Chondrocyte (in vitro differentiated cells): ENCODE measurements around the gene AP2S1. TPM values are rescaled to one million over a fixed set of nuclear protein-coding genes. Genes with fewer than 3 reads are reported as not detected.
"Not testable (repeated sequence)": the region's sequence is repeated elsewhere in the genome, so short reads cannot be mapped to it uniquely, and the experiment has no call there.

Source experiments
- DNase-seq: peaks from one replicate; pipeline ENCODE4 v3.0.0; 2021; ENCODE audit warnings: mixed read lengths, low spot score
- H3K27ac Mint-ChIP-seq: one replicate; pipeline ENCODE4 v1.8.0; 2021; ENCODE audit warnings: mild to moderate bottlenecking, moderate library complexity, mixed read lengths; ENCODE audit not compliant: unreplicated experiment
- H3K27me3 Mint-ChIP-seq: 2 replicates; pipeline ENCODE4 v1.8.0; 2021; ENCODE audit warnings: low read depth, mixed read lengths
- H3K36me3 Mint-ChIP-seq: 2 replicates; pipeline ENCODE4 v1.8.0; 2021; ENCODE audit warnings: low read depth, mixed read lengths
- H3K4me1 Mint-ChIP-seq: 2 replicates; pipeline ENCODE4 v1.8.0; 2021; ENCODE audit warnings: low read depth, mild to moderate bottlenecking, mixed read lengths
- H3K4me3 Mint-ChIP-seq: one replicate; pipeline ENCODE4 v1.8.0; 2021; ENCODE audit warnings: mild to moderate bottlenecking, moderate library complexity, mixed read lengths; ENCODE audit not compliant: unreplicated experiment
- H3K9me3 Mint-ChIP-seq: 2 replicates; pipeline ENCODE4 v1.8.0; 2021; ENCODE audit warnings: low read depth, mixed read lengths
- total RNA-seq: library from RNA; stranded (reverse); gene quantifications from 3 replicates; pipeline ENCODE4 v1.2.1, GENCODE V29; 2021
- TF ChIP-seq, protein P1 (sequence below): fragments of 200-600 bp; sonication (generic); IDR thresholded peaks from 2 replicates; pipeline ENCODE4 v1.5.0; 2021; ENCODE audit warnings: antibody characterized with exemption, mild to moderate bottlenecking, moderate library complexity

Gene AP2S1
- total RNA-seq, 1 donor from 2014 or later, result 189 TPM

DNA sequence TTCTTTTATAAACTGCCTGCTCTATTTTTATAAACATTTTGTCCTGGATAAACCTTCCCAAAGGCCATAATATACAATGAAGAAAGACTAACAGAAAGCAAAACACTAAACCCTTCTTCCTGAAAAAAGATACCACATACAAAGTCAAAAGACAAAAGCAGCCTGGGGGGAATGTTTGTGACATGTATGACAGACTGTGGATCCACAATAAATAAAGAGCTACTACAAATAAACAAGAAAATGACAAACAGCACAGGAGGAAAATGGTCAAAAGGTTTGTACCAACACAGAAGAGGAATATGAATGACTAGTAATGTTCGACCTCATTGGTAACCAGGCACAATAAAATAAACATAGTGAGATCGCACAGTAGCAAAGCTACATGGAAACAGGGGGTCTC lies 19.8 kb downstream of the AP2S1 start:
- Mint-ChIP-seq H3K27me3 (no peaks in the 10 kb centered on the region), H3K4me3 (no peak overlapping the region), H3K9me3 (no peaks in the 10 kb centered on the region), H3K4me1 (peaks cover 11% of the 10 kb centered on the region), H3K36me3 (no peaks in the 10 kb centered on the region), H3K27ac (no peak overlapping the region)
- TF ChIP-seq, protein P1, sequence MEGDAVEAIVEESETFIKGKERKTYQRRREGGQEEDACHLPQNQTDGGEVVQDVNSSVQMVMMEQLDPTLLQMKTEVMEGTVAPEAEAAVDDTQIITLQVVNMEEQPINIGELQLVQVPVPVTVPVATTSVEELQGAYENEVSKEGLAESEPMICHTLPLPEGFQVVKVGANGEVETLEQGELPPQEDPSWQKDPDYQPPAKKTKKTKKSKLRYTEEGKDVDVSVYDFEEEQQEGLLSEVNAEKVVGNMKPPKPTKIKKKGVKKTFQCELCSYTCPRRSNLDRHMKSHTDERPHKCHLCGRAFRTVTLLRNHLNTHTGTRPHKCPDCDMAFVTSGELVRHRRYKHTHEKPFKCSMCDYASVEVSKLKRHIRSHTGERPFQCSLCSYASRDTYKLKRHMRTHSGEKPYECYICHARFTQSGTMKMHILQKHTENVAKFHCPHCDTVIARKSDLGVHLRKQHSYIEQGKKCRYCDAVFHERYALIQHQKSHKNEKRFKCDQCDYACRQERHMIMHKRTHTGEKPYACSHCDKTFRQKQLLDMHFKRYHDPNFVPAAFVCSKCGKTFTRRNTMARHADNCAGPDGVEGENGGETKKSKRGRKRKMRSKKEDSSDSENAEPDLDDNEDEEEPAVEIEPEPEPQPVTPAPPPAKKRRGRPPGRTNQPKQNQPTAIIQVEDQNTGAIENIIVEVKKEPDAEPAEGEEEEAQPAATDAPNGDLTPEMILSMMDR, result no peak
- DNase-seq, result no peak

DNA sequence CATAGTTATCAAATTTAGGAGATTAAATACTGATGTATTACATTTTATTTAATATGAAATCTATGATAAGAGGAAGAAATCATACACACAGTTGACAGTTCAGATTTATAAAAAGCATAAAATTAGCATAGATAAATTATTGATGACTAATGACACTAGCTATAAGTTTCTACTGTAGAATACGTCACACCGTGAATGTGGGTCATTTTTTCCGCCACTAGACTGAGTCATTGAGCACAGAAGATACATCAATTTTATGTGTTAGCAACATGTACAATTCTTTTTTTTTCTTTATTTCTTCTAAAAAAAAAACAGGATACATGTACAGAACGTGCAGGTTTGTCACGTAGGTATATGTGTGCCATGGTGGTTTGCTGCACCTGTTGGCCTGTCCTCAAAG lies 22.2 kb downstream of the AP2S1 start:
- Mint-ChIP-seq H3K9me3 (no peaks in the 10 kb centered on the region), H3K27ac (no peak overlapping the region), H3K4me3 (no peak overlapping the region), H3K27me3 (no peaks in the 10 kb centered on the region), H3K36me3 (no peaks in the 10 kb centered on the region), H3K4me1 (peaks cover 11% of the 10 kb centered on the region)
- DNase-seq, result no peak
- TF ChIP-seq, protein P1, result no peak

DNA sequence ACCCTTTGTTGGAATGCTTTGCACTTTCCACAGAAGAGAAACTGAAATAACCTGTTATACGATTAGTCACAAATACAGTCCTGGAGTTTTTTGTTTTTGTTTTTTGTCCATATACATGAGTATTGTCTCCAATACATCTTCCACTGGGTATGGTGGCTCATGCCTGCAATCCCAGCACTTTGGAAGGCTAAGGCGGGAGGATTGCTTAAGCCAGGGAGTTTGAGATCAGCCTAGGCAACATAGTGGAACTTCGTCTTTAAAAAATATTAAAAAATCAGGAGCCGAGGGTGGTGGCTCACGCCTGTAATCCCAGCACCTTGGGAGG lies 25.0 kb downstream of the AP2S1 start:
- no peak overlapping the region for H3K4me3 Mint-ChIP-seq
- H3K27ac Mint-ChIP-seq, result no peak overlapping the region
- H3K27me3 Mint-ChIP-seq, result no peaks in the 10 kb centered on the region
- H3K9me3 Mint-ChIP-seq, result no peaks in the 10 kb centered on the region
- H3K4me1 Mint-ChIP-seq, result peaks cover 11% of the 10 kb centered on the region
- H3K36me3 Mint-ChIP-seq, result no peaks in the 10 kb centered on the region
- TF ChIP-seq, protein P1, result no peak
- no peak for DNase-seq

DNA sequence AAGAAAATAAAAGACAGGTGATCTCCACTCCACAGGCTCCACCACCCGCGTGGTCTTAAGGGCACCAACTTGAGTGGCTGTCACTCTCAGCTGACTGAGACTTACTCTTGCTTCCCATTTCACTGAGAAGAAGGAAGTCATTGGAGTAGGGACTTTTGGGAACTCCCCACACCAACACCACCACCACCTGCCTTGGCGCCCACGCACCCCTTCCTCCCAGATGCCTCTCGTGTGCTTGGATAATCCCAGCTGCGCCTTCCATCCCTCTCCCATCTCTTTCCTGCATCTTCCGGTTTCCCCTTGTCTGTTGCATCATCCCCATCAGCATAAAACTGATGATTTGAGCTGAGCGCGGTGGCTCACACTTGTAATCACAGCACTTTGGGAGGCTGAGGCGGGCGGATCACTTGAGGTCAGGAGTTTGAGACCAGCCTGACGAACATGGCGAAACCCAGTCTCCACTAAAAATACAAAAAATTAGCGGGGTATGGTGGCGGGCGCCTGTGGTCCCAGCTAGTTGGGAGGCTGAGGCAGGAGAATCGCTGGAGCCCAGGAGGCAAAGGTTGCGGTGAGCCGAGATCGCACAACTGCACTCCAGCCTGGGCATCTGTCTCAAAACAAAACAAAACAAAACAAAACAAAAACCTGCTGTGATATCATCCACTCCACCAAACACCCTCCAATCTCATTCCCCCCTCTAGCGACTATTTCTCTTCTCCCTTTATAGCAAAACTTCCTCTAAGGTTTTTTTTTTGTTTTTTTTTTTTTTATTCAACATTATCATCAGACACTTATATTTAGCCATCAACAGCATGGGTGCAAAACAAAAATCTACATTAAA lies 25.5 kb downstream of the AP2S1 start:
- H3K9me3 Mint-ChIP-seq, result no peaks in the 10 kb centered on the region
- no peak overlapping the region for H3K27ac Mint-ChIP-seq
- TF ChIP-seq, protein P1, result no peak
- no peaks in the 10 kb centered on the region for H3K27me3 Mint-ChIP-seq
- no peak overlapping the region for H3K4me3 Mint-ChIP-seq
- H3K4me1 Mint-ChIP-seq, result peaks cover 11% of the 10 kb centered on the region
- no peaks in the 10 kb centered on the region for H3K36me3 Mint-ChIP-seq
- DNase-seq, result no peak

DNA sequence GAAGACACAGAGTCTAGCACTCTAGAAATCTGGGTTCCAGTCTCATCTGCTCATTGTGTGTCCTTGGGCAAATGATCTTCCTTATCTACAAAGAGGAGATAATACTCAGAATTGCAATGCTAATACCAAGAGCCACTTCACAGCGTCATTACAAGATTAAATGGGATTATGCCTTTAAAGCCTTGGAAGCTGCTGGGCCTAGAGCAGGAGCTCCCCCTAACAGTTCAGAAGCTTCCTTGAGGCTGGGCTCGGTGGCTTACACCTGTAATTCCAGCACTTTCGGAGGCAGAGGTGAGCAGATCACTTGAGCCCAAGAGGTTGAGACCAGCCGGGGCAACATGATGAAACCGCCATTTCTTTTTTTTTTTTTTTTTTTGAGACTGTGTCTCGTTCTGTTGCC lies 27.6 kb downstream of the AP2S1 start:
- TF ChIP-seq, protein P1, result no peak
- DNase-seq, result no peak
- Mint-ChIP-seq H3K4me3 (no peak overlapping the region), H3K36me3 (no peaks in the 10 kb centered on the region), H3K4me1 (peaks cover 7% of the 10 kb centered on the region), H3K27me3 (no peaks in the 10 kb centered on the region), H3K9me3 (no peaks in the 10 kb centered on the region), H3K27ac (no peak overlapping the region)

DNA sequence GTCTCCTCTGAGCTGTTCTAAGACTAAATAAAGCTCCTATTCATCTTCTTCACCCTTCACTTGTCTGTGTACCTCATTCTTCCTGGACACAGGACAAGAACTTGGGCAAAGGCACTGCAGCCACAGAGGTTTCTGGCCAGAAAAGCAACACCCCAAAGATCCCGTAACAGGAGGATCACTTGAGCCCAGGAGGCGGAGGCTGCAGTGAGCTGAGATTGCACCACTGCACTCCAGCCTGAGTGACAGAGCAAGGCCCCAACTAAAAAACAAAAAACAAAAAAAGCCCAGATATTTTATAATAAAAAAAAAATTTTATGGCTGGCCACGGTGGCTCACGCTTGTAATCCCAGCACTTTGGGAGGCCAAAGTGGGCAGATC lies 28.2 kb downstream of the AP2S1 start:
- not testable (repeated sequence) for H3K27ac Mint-ChIP-seq, H3K27me3 Mint-ChIP-seq, H3K4me3 Mint-ChIP-seq, H3K9me3 Mint-ChIP-seq, H3K4me1 Mint-ChIP-seq, DNase-seq, H3K36me3 Mint-ChIP-seq
